Measurements from ENCODE around the gene BCAR1. TPM values are rescaled to one million over a fixed set of nuclear protein-coding genes. Genes with fewer than 3 reads are reported as not detected.

Gene BCAR1
- total RNA-seq, 1 experiment from 2014 or later = 95.6 TPM

DNA sequence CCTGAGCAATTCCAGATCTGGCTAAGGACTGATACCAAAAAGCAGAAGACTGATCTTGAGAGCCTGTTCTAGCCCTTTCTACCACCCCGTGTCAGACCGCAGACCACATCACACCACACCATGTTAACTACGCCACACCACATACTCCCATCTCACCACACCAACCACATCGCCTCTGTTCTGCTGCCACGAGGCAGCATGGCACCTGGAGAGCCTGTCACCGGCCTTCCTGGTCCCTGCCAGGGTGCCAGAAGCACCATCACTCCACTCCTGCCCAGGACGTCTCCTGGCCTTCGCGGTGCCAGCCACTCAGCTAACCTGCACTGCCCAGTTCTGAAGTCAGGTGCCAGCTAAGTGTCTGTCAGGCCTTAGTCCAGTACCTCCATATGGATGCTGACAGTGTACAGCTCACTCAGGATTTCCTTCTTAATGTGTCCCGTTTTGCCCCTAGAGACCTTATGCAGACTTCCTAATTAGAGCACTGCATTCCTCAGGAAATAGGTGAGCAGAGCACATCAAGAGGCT is 37.2 kb upstream of the BCAR1 start (continued):
- TF ChIP-seq FOXP4 (CRISPR knock-in tag; IDR thresholded peaks at IDR 0.05) = no peak
- TF ChIP-seq, protein P1, sequence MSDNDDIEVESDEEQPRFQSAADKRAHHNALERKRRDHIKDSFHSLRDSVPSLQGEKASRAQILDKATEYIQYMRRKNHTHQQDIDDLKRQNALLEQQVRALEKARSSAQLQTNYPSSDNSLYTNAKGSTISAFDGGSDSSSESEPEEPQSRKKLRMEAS (CRISPR knock-in tag; IDR thresholded peaks at IDR 0.05) = no peak
- no peak for TF ChIP-seq KAT7 (CRISPR knock-in tag; IDR thresholded peaks at IDR 0.05; ENCODE audit: borderline replicate concordance)
- no peak for TF ChIP-seq MXD4 (CRISPR knock-in tag; IDR thresholded peaks at IDR 0.05; ENCODE audit: borderline replicate concordance)
- no peak for TF ChIP-seq FOXJ3 (CRISPR knock-in tag; IDR thresholded peaks at IDR 0.05; ENCODE audit: borderline replicate concordance)
- no peak for TF ChIP-seq ZNF317 (CRISPR knock-in tag; IDR thresholded peaks at IDR 0.05; ENCODE audit: borderline replicate concordance, low read depth)
- no peak for TF ChIP-seq NFATC4 (CRISPR knock-in tag; IDR thresholded peaks at IDR 0.05)
- TF ChIP-seq HMGA2 (CRISPR knock-in tag; IDR thresholded peaks at IDR 0.05) = no peak
- no peak for TF ChIP-seq CREM (CRISPR knock-in tag; IDR thresholded peaks at IDR 0.05)
- TF ChIP-seq NFE2L1 (CRISPR knock-in tag; IDR thresholded peaks at IDR 0.05) = no peak

GRCh38 chr16:75288181-75288580 is 36.8 kb upstream of the BCAR1 start:
- ATAC-seq (no peak), DNase-seq (ENCODE audit: low spot score) (no peak)
- ChIA-PET CTCF (interaction anchor here (0.5 kb wide), 1 partner anchor 135 kb away, joined by 4 read pairs; no protein-coding TSS in a partner anchor), POLR2A (no interaction called here)
- Mint-ChIP-seq H3K27me3 (ENCODE audit: low read depth) (no peaks in the 10 kb centered on the region), H3K4me1 (peaks cover 15% of the 10 kb centered on the region; the same call in 1 of the 2 replicates), H3K27ac (peak overlapping the region; percentile 48), H3K9me3 (peaks cover 5% of the 10 kb centered on the region), H3K36me3 (peaks cover 42% of the 10 kb centered on the region), H3K4me3 (no peak overlapping the region)
- TF ChIP-seq ATF1 (CRISPR knock-in tag; IDR thresholded peaks at IDR 0.05) = no peak
- no peak for TF ChIP-seq SP1 (CRISPR knock-in tag; conservative IDR thresholded peaks at IDR 0.05)
- no peak for TF ChIP-seq ZNF317 (CRISPR knock-in tag; IDR thresholded peaks at IDR 0.05; ENCODE audit: borderline replicate concordance, low read depth)
- no peak for TF ChIP-seq GRHL2 (CRISPR knock-in tag; IDR thresholded peaks at IDR 0.05; ENCODE audit: insufficient replicate concordance, severe bottlenecking)
- no peak for TF ChIP-seq ZBTB21 (CRISPR knock-in tag; IDR thresholded peaks at IDR 0.05; ENCODE audit: borderline replicate concordance)
- TF ChIP-seq FOXK1 (CRISPR knock-in tag; IDR thresholded peaks at IDR 0.05) = no peak
- TF ChIP-seq GABPB1 (CRISPR knock-in tag; IDR thresholded peaks at IDR 0.05) = no peak
- no peak for TF ChIP-seq NFATC4 (CRISPR knock-in tag; IDR thresholded peaks at IDR 0.05)
- TF ChIP-seq ELF4 (CRISPR knock-in tag; IDR thresholded peaks at IDR 0.05; ENCODE audit: low read depth) = no peak

DNA sequence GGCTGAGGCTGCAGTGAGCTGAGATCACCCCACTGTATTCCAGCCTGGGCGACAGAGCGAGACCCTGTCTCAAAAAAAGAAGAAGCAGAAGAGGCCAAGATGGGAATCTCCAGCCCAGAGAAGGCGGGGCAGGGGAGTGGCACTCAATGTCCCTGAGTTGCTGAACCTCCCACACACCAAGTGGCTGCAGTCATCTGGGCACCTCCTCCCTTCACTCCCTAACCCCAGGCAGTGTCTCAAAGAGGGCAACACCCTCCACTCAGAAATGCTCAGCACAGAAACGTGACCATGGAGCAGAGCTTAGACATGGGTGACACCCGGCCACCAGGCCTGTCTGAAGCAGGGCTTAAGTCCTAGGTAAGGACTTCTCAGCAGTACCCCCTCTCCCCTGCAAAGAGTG is 36.3 kb upstream of the BCAR1 start:
- H3K27me3 Mint-ChIP-seq (ENCODE audit: low read depth) = no peaks in the 10 kb centered on the region
- ChIA-PET POLR2A (no interaction called here), CTCF (no interaction called here)
- peak overlapping the region; percentile 72; the same call in 1 of the 2 replicates for H3K27ac Mint-ChIP-seq
- TF ChIP-seq AFF4 (CRISPR knock-in tag; IDR thresholded peaks at IDR 0.05; ENCODE audit: borderline replicate concordance) (no peak), SMAD4 (CRISPR knock-in tag; IDR thresholded peaks at IDR 0.05) (no peak), ZNF396 (CRISPR knock-in tag; IDR thresholded peaks at IDR 0.05; ENCODE audit: borderline replicate concordance) (no peak), TCF7 (CRISPR knock-in tag; IDR thresholded peaks at IDR 0.05; ENCODE audit: low read depth) (no peak), ESRRA (CRISPR knock-in tag; IDR thresholded peaks at IDR 0.05; ENCODE audit: borderline replicate concordance) (no peak)
- TF ChIP-seq, protein P2, sequence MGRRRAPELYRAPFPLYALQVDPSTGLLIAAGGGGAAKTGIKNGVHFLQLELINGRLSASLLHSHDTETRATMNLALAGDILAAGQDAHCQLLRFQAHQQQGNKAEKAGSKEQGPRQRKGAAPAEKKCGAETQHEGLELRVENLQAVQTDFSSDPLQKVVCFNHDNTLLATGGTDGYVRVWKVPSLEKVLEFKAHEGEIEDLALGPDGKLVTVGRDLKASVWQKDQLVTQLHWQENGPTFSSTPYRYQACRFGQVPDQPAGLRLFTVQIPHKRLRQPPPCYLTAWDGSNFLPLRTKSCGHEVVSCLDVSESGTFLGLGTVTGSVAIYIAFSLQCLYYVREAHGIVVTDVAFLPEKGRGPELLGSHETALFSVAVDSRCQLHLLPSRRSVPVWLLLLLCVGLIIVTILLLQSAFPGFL (CRISPR knock-in tag; IDR thresholded peaks at IDR 0.05; ENCODE audit: borderline replicate concordance) = no peak
- DNase-seq (ENCODE audit: low spot score) (no peak), ATAC-seq (peak; percentile 27; the same call in 1 of the 2 replicates)
- no peak overlapping the region for H3K4me3 Mint-ChIP-seq
- H3K36me3 Mint-ChIP-seq = peaks cover 38% of the 10 kb centered on the region
- H3K4me1 Mint-ChIP-seq = peaks cover 15% of the 10 kb centered on the region; the same call in 1 of the 2 replicates
- H3K9me3 Mint-ChIP-seq = peaks cover 5% of the 10 kb centered on the region

All from WTC11 (cell line).